H1 (cell line): ENCODE data around the gene SLC16A8. TPM values are rescaled to one million over a fixed set of nuclear protein-coding genes. Genes with fewer than 3 reads are reported as not detected.

Experiments
- CTCF ChIA-PET: fragments of 300-600 bp; sonication (Branson Sonifier 250); formaldehyde crosslinking; loops from one replicate; lab custom pipeline; 2021; ENCODE audit not compliant: partially characterized antibody; lab: Charles Lee
- POLR2A ChIA-PET: fragments of 300-600 bp; sonication (Branson Sonifier 250); formaldehyde crosslinking; loops from one replicate; lab custom pipeline; 2021; ENCODE audit warnings: inconsistent platforms; ENCODE audit not compliant: partially characterized antibody; lab: Charles Lee
- DNase-seq, 2 experiments: peaks; one replicate each; pipeline versions ENCODE4 v3.0.0 to v3.0.0-alpha.2; 2010 to 2022; ENCODE audit warnings: low spot score in 2 of 2, low read depth in 1 of 2, mixed read lengths in 1 of 2
- FAIRE-seq: peaks from 2 replicates; lab custom pipeline; 2011; peaks lifted over from hg19 to GRCh38; lab: Jason Lieb, UNC
- H2AFZ ChIP-seq: 2 replicates; pipeline ENCODE4 v1.8.1; 2012; ENCODE audit warnings: low read length, inconsistent platforms
- H2AK5ac ChIP-seq: 2 replicates; pipeline ENCODE4 v1.6.1; 2013; ENCODE audit warnings: low read depth, low read length
- H2BK120ac ChIP-seq: replicated peaks from 2 replicates; pipeline ENCODE3; 2013; ENCODE audit warnings: low read depth, low read length, inconsistent platforms
- H2BK12ac ChIP-seq: 2 replicates; pipeline ENCODE4 v1.6.1; 2013; ENCODE audit warnings: low read depth, low read length
- H2BK15ac ChIP-seq: 2 replicates; pipeline ENCODE4 v1.6.1; 2013; ENCODE audit warnings: low read length
- H2BK20ac ChIP-seq: 2 replicates; pipeline ENCODE4 v1.6.1; 2013; ENCODE audit warnings: low read length
- H2BK5ac ChIP-seq: 2 replicates; pipeline ENCODE4 v1.6.1; 2013; ENCODE audit warnings: low read depth, low read length
- H3K14ac ChIP-seq: 2 replicates; pipeline ENCODE4 v1.6.1; 2013; ENCODE audit warnings: inconsistent platforms; ENCODE audit not compliant: insufficient read length
- H3K18ac ChIP-seq: 2 replicates; pipeline ENCODE4 v1.6.1; 2013; ENCODE audit warnings: low read length; ENCODE audit errors: extremely low read depth
- H3K23ac ChIP-seq: 2 replicates; pipeline ENCODE4 v1.6.1; 2013; ENCODE audit warnings: inconsistent platforms; ENCODE audit not compliant: insufficient read length
- H3K23me2 ChIP-seq: 2 replicates; pipeline ENCODE4 v1.6.1; 2013; ENCODE audit warnings: low read depth, low read length
- H3K27ac ChIP-seq: 2 replicates; pipeline ENCODE4 v1.6.1; 2011; ENCODE audit warnings: low read depth, low read length, inconsistent platforms
- H3K27me3 ChIP-seq, 4 experiments: replicated peaks in 1 of 4; 1 replicate in 1 of 4; 2 replicates in 3 of 4; pipeline versions ENCODE4 v1.6.1 to v1.8.1; 2011 to 2013; ENCODE audit warnings: low read length in 3 of 4, mild to moderate bottlenecking in 3 of 4, inconsistent platforms in 2 of 4, mixed read lengths in 2 of 4, moderate library complexity in 1 of 4; ENCODE audit not compliant: control insufficient read depth in 3 of 4, insufficient read depth in 3 of 4; ENCODE audit errors: extremely low read depth in 1 of 4
- H3K36me3 ChIP-seq, 4 experiments: 2 replicates each; pipeline versions ENCODE4 v1.6.1 to v1.8.1; 2011 to 2013; ENCODE audit warnings: mild to moderate bottlenecking in 4 of 4, low read length in 3 of 4, moderate library complexity in 2 of 4, control low read depth in 1 of 4, inconsistent platforms in 1 of 4; ENCODE audit not compliant: insufficient read depth in 4 of 4, control insufficient read depth in 2 of 4
- H3K4ac ChIP-seq: replicated peaks from 2 replicates; pipeline ENCODE3; 2013; ENCODE audit warnings: low read length, low read depth, mixed read lengths, inconsistent platforms; ENCODE audit not compliant: insufficient read length
- H3K4me1 ChIP-seq, 4 experiments: replicated peaks in 1 of 4; 1 replicate in 1 of 4; 2 replicates in 3 of 4; pipeline versions ENCODE4 v1.6.1 to v1.8.1; 2011 to 2013; ENCODE audit warnings: low read length in 3 of 4, inconsistent platforms in 2 of 4, mixed read lengths in 1 of 4; ENCODE audit not compliant: insufficient read depth in 4 of 4, control insufficient read depth in 3 of 4
- H3K4me2 ChIP-seq, 2 experiments: 2 replicates each; pipeline versions ENCODE4 v1.6.1 to v1.8.1; 2011 to 2013; ENCODE audit warnings: low read depth in 2 of 2, low read length in 2 of 2, control low read depth in 1 of 2, inconsistent platforms in 1 of 2, mild to moderate bottlenecking in 1 of 2; ENCODE audit not compliant: insufficient read depth in 1 of 2
- H3K4me3 ChIP-seq, 4 experiments: fragments of 200-600, 300-600 bp in 1 of 4; sonication (generic), shearing (Covaris generic), sonication (Bioruptor Twin) in 1 of 4; 2 replicates each; pipeline versions ENCODE4 v1.5.1 to v1.8.1; 2011 to 2016; ENCODE audit warnings: low read length in 4 of 4, low read depth in 3 of 4, control low read depth in 2 of 4, inconsistent platforms in 2 of 4, mild to moderate bottlenecking in 2 of 4, mixed read lengths in 1 of 4, moderate library complexity in 1 of 4; ENCODE audit not compliant: insufficient read depth in 2 of 4; ENCODE audit errors: extremely low read depth in 1 of 4
- H3K56ac ChIP-seq: replicated peaks from 2 replicates; pipeline ENCODE3; 2013; ENCODE audit warnings: low read depth, mild to moderate bottlenecking, mixed read lengths, low read length, inconsistent platforms; ENCODE audit not compliant: insufficient read length
- H3K79me1 ChIP-seq: 2 replicates; pipeline ENCODE4 v1.6.1; 2013; ENCODE audit warnings: low read depth, low read length, control low read depth
- H3K79me2 ChIP-seq, 2 experiments: 2 replicates each; pipeline versions ENCODE4 v1.6.1 to v1.8.1; 2012 to 2013; ENCODE audit warnings: low read length in 2 of 2, mild to moderate bottlenecking in 2 of 2, inconsistent platforms in 1 of 2; ENCODE audit not compliant: insufficient read depth in 2 of 2, control insufficient read depth in 1 of 2
- H3K9ac ChIP-seq, 4 experiments: replicated peaks in 1 of 4; 1 replicate in 1 of 4; 2 replicates in 3 of 4; pipeline versions ENCODE4 v1.6.1 to v1.8.1; 2011 to 2013; ENCODE audit warnings: low read depth in 3 of 4, low read length in 3 of 4, control low read depth in 2 of 4, mild to moderate bottlenecking in 2 of 4, moderate library complexity in 2 of 4, inconsistent platforms in 1 of 4; ENCODE audit errors: extremely low read depth in 1 of 4
- H3K9me3 ChIP-seq, 2 experiments: 2 replicates each; pipeline versions ENCODE4 v1.6.1 to v1.8.1; 2012 to 2013; ENCODE audit warnings: mild to moderate bottlenecking in 2 of 2, moderate library complexity in 2 of 2, control low read depth in 1 of 2, inconsistent platforms in 1 of 2, low read depth in 1 of 2, low read length in 1 of 2, mixed read lengths in 1 of 2; ENCODE audit not compliant: insufficient read depth in 2 of 2
- H4K20me1 ChIP-seq, 2 experiments: replicated peaks in 1 of 2; 2 replicates each; pipeline versions ENCODE3 to v1.8.1; 2011 to 2013; ENCODE audit warnings: inconsistent platforms in 2 of 2, low read length in 2 of 2, mild to moderate bottlenecking in 1 of 2; ENCODE audit not compliant: insufficient read depth in 2 of 2, control insufficient read depth in 1 of 2
- H4K5ac ChIP-seq: 2 replicates; pipeline ENCODE4 v1.6.1; 2013; ENCODE audit warnings: low read length, low read depth, mixed read lengths, inconsistent platforms; ENCODE audit not compliant: insufficient read length
- H4K8ac ChIP-seq: 2 replicates; pipeline ENCODE4 v1.8.0; 2013; ENCODE audit warnings: mild to moderate bottlenecking, moderate library complexity, low read length, inconsistent platforms; ENCODE audit not compliant: insufficient read depth; ENCODE audit errors: extremely low read depth
- H4K91ac ChIP-seq: replicated peaks from 2 replicates; pipeline ENCODE3; 2013; ENCODE audit warnings: low read length, mixed read lengths, inconsistent platforms; ENCODE audit not compliant: insufficient read length
- EP300 ChIP-seq, 2 experiments: IDR thresholded peaks; 1 replicate in 1 of 2; 2 replicates in 1 of 2; pipeline ENCODE4 v1.6.1; 2011 to 2012; ENCODE audit warnings: low read depth in 2 of 2, low read length in 2 of 2, mild to moderate bottlenecking in 2 of 2, borderline replicate concordance in 1 of 2, inconsistent platforms in 1 of 2, moderate library complexity in 1 of 2
- SIX5 ChIP-seq: IDR thresholded peaks from 2 replicates; pipeline ENCODE4 v1.6.1; 2011; ENCODE audit warnings: mild to moderate bottlenecking, low read depth, low read length
- SRF ChIP-seq: IDR thresholded peaks from 2 replicates; pipeline ENCODE4 v1.6.1; 2011; ENCODE audit warnings: mild to moderate bottlenecking, low read depth, low read length, moderate library complexity
- TAF7 ChIP-seq: optimal IDR thresholded peaks from 2 replicates; pipeline ENCODE3; 2011; ENCODE audit warnings: low read depth, mild to moderate bottlenecking, inconsistent platforms, low read length, moderate library complexity, borderline replicate concordance
- WGBS, 2 experiments: shearing (Covaris generic) in 1 of 2; methylation state at CpG; one replicate each; pipeline versions ENCODE4 v1.1.6 to v1.1.7; 2013 to 2015; ENCODE audit warnings: low lambda C conversion rate in 2 of 2, mixed read lengths in 2 of 2, inconsistent platforms in 1 of 2, low coverage in 1 of 2, missing lambda C conversion rate in 1 of 2; ENCODE audit not compliant: insufficient replicate concordance in 2 of 2, insufficient coverage in 1 of 2, insufficient read length in 1 of 2; ENCODE audit errors: extremely low coverage in 1 of 2, missing lambda C conversion rate in 1 of 2; 5-methylcytosine and 5-hydroxymethylcytosine counted together
- polyA plus RNA-seq, 7 experiments: library from polyadenylated mRNA; depleted of rRNA in 3 of 7; stranded (reverse) in 5 of 7; unstranded in 2 of 7; fragments of >200 nt in 5 of 7; fragments of 200-250 nt in 2 of 7; gene quantifications; 1 replicate in 5 of 7; 2 replicates in 1 of 7; 4 replicates in 1 of 7; pipeline versions ENCODE4 v1.2.1 to v1.2.3, GENCODE V29; 2011 to 2013; ENCODE audit warnings: missing spikeins in 2 of 7, mixed read lengths in 2 of 7
- total RNA-seq: library from RNA; stranded (reverse); fragmentation: NEBNext Ultra II Directional; extraction: Animal tissue kit (Norgen Biotek cat#: 25700); gene quantifications from 2 replicates; pipeline ENCODE4 v1.2.1, GENCODE V29; 2021

The SLC16A8 gene
- total and polyA plus RNA-seq, 2 of the 8 experiments (the other 6 are each of a cell fraction or from before 2014, with no cell fraction given), result 0.70 TPM; not detected in 1

DNA sequence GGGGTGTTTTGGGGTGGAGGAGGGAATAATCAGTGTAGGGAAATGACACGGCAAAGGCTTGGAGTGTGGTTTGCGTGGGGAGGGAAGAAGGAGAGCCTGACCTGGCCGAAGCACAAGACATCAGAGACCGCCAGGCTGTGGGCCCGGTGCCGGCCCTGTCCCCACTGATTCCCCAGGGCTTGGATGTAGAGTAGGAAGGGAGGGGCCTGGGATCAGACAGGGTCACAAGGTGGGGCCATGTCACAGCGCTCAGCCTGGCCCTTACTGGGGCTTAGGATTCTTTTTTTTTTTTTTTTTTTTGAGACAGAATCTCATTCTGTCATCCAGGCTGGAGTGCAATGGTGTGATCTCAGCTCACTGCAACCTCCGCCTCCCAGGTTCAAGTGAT lies 17.0 kb downstream of the SLC16A8 start:
- H3K27ac ChIP-seq, result no peak overlapping the region
- H3K14ac ChIP-seq, result no peak overlapping the region
- H3K9ac ChIP-seq, result no peak overlapping the region
- ChIA-PET POLR2A (interaction anchor here (0.6 to 2.0 kb wide), 4 partner anchors 10 to 248 kb away, joined by 3 to 5 read pairs (median 4); partner anchors contain the start of gene PICK1), CTCF (interaction anchor here (1.1 to 12.5 kb wide), 7 partner anchors 9 to 105 kb away, joined by 3 to 264 read pairs (median 10); partner anchors contain the start of gene PICK1)
- H3K23ac ChIP-seq, result no peak overlapping the region
- H2BK15ac ChIP-seq, result no peak overlapping the region
- no peak overlapping the region for H2BK20ac ChIP-seq
- WGBS, 2 experiments, result 95% methylated on average over 6 of the region's 8 CpGs; no CpG with 5 or more reads in 1 of the 2 experiments
- no peak overlapping the region for H3K4me2 ChIP-seq
- no peak overlapping the region for H2BK12ac ChIP-seq
- no peak overlapping the region for H4K8ac ChIP-seq
- no peak overlapping the region for H4K5ac ChIP-seq
- no peaks in the 10 kb centered on the region for H3K79me1 ChIP-seq
- DNase-seq (no peak), FAIRE-seq (no peak)
- no peak overlapping the region for H4K91ac ChIP-seq
- TF ChIP-seq SIX5, result no peak
- TF ChIP-seq SRF, result no peak
- TF ChIP-seq EP300 (IDR thresholded peaks at IDR 0.05; ENCODE audit: borderline replicate concordance in 1 of 2, low read depth in 2 of 2, low read length in 2 of 2), result no peak
- no peak for TF ChIP-seq TAF7
- peaks cover 7 to 20% (median 12%) of the 10 kb centered on the region in 4 experiments; a peak in 7 of 8 replicates for H3K36me3 ChIP-seq
- H3K56ac ChIP-seq, result no peak overlapping the region
- H3K79me2 ChIP-seq, result no peaks in the 10 kb centered on the region
- no peaks in the 10 kb centered on the region for H3K27me3 ChIP-seq
- H3K18ac ChIP-seq, result no peak overlapping the region
- no peak overlapping the region for H2AFZ ChIP-seq
- H2AK5ac ChIP-seq, result no peak overlapping the region
- H3K23me2 ChIP-seq, result no peaks in the 10 kb centered on the region
- H3K4me3 ChIP-seq, result no peak overlapping the region
- H3K4me1 ChIP-seq, result no peaks in the 10 kb centered on the region
- no peak overlapping the region for H3K4ac ChIP-seq
- no peak overlapping the region for H2BK120ac ChIP-seq
- H2BK5ac ChIP-seq, result no peak overlapping the region
- peaks cover 0 to 4% of the 10 kb centered on the region in 2 experiments for H4K20me1 ChIP-seq
- no peaks in the 10 kb centered on the region for H3K9me3 ChIP-seq
